Measurements from ENCODE around the gene ADD1. TPM values are rescaled to one million over a fixed set of nuclear protein-coding genes. Genes with fewer than 3 reads are reported as not detected.

The ADD1 gene
- total and polyA plus RNA-seq, 2 donors (not counting 1 experiment from before 2014, with no cell fraction given), result 302 to 383 TPM

- no peaks in the 10 kb centered on the region for H3K27me3 Mint-ChIP-seq
- H3K27ac Mint-ChIP-seq, result peak overlapping the region; percentile 69
- Histone ChIP-seq H3K4me2 (replicated peaks; ENCODE audit: low read depth, low read length, poor library complexity, severe bottlenecking) (peak overlapping the region; percentile 85), H3K79me2 (ENCODE audit: control insufficient read depth, insufficient read depth, low read length) (peaks cover 93% of the 10 kb centered on the region), H3K9me3 (ENCODE audit: control extremely low read depth in 1 of 3, control insufficient read depth in 2 of 3, insufficient read depth in 1 of 3, low read length in 2 of 3) (no peaks in the 10 kb centered on the region), H3K9ac (ENCODE audit: low read length) (peak overlapping the region; percentile 51), H3K36me3 (replicated peaks in 1 of 2; ENCODE audit: control extremely low read depth in 1 of 2, control insufficient read depth in 1 of 2, extremely low read depth in 1 of 2, insufficient read depth in 2 of 2, low read length in 1 of 2) (peaks cover 0 to 45% of the 10 kb centered on the region in 2 experiments), H3K27me3 (replicated peaks in 1 of 4; ENCODE audit: control extremely low read depth in 1 of 4, control insufficient read depth in 3 of 4, insufficient read depth in 4 of 4, low read length in 3 of 4) (no peaks in the 10 kb centered on the region), H3K4me3 (ENCODE audit: control extremely low read depth in 1 of 5, extremely low read depth in 1 of 5, insufficient read depth in 1 of 5, low read depth in 2 of 5, low read length in 4 of 5) (peak overlapping the region in 2 of 5 experiments; percentile 44 to 53), H4K20me1 (ENCODE audit: control insufficient read depth, insufficient read depth, low read length, poor library complexity, severe bottlenecking) (peaks cover 83% of the 10 kb centered on the region), H3K27ac (ENCODE audit: low read length in 2 of 2) (peak overlapping the region in 1 of 2 donors; percentile 4), H3K4me1 (ENCODE audit: control insufficient read depth in 2 of 2, insufficient read depth in 2 of 2, low read length in 2 of 2) (peaks cover 62 to 76% of the 10 kb centered on the region in 2 donors), H2AFZ (ENCODE audit: insufficient read depth, low read depth, low read length, poor library complexity, severe bottlenecking) (no peak overlapping the region)
- no peaks in the 10 kb centered on the region for H3K9me3 Mint-ChIP-seq (ENCODE audit: insufficient read depth)
- no peak for ATAC-seq (ENCODE audit: low read depth)
- peak overlapping the region; percentile 69 for H3K4me3 Mint-ChIP-seq
- POLR2A ChIA-PET, result interaction anchor here (0.8 kb wide), 1 partner anchor 23 kb away, joined by 3 read pairs; no protein-coding TSS in a partner anchor
- intact Hi-C loops (cut with micrococcal nuclease), result no loop called here
- TF ChIP-seq CTCF (IDR thresholded peaks at IDR 0.05) (no peak), EZH2 (IDR thresholded peaks at IDR 0.05; ENCODE audit: borderline replicate concordance, insufficient read depth, low read depth, low read length, poor library complexity, severe bottlenecking) (no peak)
- H3K4me1 Mint-ChIP-seq, result peaks cover 64% of the 10 kb centered on the region
- CTCF ChIA-PET, result interaction anchor here (1.7 kb wide), 1 partner anchor 22 kb away, joined by 4 read pairs; no protein-coding TSS in a partner anchor
- no peak for DNase-seq
- 77% methylated on average over 4 of the region's 4 CpGs for WGBS (ENCODE audit: insufficient coverage)
Measured at GRCh38 chr4:2817137-2817536, 26.5 kb upstream of the ADD1 start.

DNA sequence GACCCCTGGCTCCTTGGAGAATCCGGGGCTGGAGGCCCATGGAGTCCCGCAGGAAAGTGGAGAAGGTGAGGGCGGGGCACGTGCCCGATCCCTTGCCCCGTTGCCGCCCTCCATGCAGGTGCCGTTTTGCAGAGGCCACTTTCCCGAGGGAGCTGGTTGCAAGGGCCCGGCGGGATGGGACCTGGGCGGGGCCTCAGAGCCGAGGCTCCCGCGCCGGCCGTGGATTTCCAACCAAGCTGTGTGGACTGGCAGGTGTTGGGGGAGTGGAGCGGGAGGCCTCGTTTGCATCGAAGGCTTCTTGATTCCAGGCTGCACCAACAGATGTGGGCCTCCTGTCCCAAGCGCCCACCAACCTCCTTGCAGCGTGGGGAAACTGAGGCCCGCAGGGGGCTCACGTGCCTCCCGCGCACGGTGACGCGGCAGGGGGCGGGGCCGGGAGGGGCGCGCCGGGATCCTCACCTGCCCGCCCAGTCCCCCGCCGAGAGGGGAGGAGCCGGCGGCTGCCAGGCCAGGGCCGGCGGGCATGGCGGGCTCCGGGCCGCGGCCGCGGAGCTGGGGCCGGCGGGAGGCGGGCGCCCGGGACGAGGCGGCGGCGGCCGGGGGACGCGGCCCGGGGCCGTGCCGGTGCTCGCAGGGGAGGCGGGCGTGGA, 25.8 kb upstream of the ADD1 start:
- Histone ChIP-seq H3K4me1 (ENCODE audit: control insufficient read depth in 2 of 2, insufficient read depth in 2 of 2, low read length in 2 of 2) (peaks cover 59 to 69% of the 10 kb centered on the region in 2 donors), H4K20me1 (ENCODE audit: control insufficient read depth, insufficient read depth, low read length, poor library complexity, severe bottlenecking) (peaks cover 88% of the 10 kb centered on the region), H3K9me3 (ENCODE audit: control extremely low read depth in 1 of 3, control insufficient read depth in 2 of 3, insufficient read depth in 1 of 3, low read length in 2 of 3) (no peaks in the 10 kb centered on the region), H3K9ac (ENCODE audit: low read length) (peak overlapping the region; percentile 51), H3K27ac (ENCODE audit: low read length in 2 of 2) (no peak overlapping the region), H3K27me3 (replicated peaks in 1 of 4; ENCODE audit: control extremely low read depth in 1 of 4, control insufficient read depth in 3 of 4, insufficient read depth in 4 of 4, low read length in 3 of 4) (no peaks in the 10 kb centered on the region), H3K4me2 (replicated peaks; ENCODE audit: low read depth, low read length, poor library complexity, severe bottlenecking) (peak overlapping the region; percentile 85), H3K79me2 (ENCODE audit: control insufficient read depth, insufficient read depth, low read length) (peaks cover 93% of the 10 kb centered on the region), H3K4me3 (ENCODE audit: control extremely low read depth in 1 of 5, extremely low read depth in 1 of 5, insufficient read depth in 1 of 5, low read depth in 2 of 5, low read length in 4 of 5) (peak overlapping the region in 4 of 5 experiments; percentile 25 to 55 (median 48)), H3K36me3 (replicated peaks in 1 of 2; ENCODE audit: control extremely low read depth in 1 of 2, control insufficient read depth in 1 of 2, extremely low read depth in 1 of 2, insufficient read depth in 2 of 2, low read length in 1 of 2) (peaks cover 0 to 51% of the 10 kb centered on the region in 2 experiments), H2AFZ (ENCODE audit: insufficient read depth, low read depth, low read length, poor library complexity, severe bottlenecking) (peak overlapping the region; percentile 22)
- WGBS (ENCODE audit: insufficient coverage), result 13% methylated on average over 65 of the region's 65 CpGs
- ChIA-PET POLR2A (interaction anchor here (0.8 to 1.2 kb wide), 2 partner anchors 18 to 24 kb away, joined by 3 read pairs; no protein-coding TSS in a partner anchor), CTCF (interaction anchor here (1.7 kb wide), 1 partner anchor 22 kb away, joined by 4 read pairs; no protein-coding TSS in a partner anchor)
- Mint-ChIP-seq H3K9me3 (ENCODE audit: insufficient read depth) (no peaks in the 10 kb centered on the region), H3K4me3 (peak overlapping the region; percentile 69), H3K27me3 (no peaks in the 10 kb centered on the region), H3K4me1 (peaks cover 58% of the 10 kb centered on the region), H3K27ac (peak overlapping the region; percentile 69)
- TF ChIP-seq EZH2 (IDR thresholded peaks at IDR 0.05; ENCODE audit: borderline replicate concordance, insufficient read depth, low read depth, low read length, poor library complexity, severe bottlenecking) (no peak), CTCF (IDR thresholded peaks at IDR 0.05) (no peak)
- peak; percentile 58 for ATAC-seq (ENCODE audit: low read depth)
- intact Hi-C loops (cut with micrococcal nuclease), result no loop called here
- peak; percentile 49 for DNase-seq
